ENCODE measurements around the gene PIRT. TPM values are rescaled to one million over a fixed set of nuclear protein-coding genes. Genes with fewer than 3 reads are reported as not detected.
A peak's percentile ranks its signal among the peaks of the same experiment; 100 is the strongest.

Gene PIRT
- total and polyA plus RNA-seq, 11 donors, result not detected

DNA sequence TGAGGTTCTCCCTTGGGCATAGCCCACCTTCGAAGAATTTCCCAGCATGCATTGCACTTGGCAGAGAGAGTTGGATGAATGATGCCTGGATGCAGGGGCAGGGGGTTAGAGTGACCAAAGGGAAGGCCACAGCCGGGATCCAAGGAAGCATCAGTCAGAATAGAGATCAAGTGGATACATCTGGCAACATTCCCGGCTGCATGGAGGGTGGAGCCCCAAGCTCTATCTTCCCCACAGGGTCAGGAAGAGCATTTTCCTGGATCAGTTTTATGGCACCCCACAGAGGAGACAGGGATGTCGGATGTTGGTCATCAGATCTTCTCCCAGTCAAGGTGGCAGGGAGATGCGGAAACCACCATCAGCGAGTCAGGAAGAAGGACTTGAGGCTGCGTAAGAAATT, 13.0 kb downstream of the PIRT start:
- Histone ChIP-seq H3K4me3 (no peak overlapping the region), H3K27ac (no peak overlapping the region), H3K4me1 (no peaks in the 10 kb centered on the region), H3K36me3 (no peaks in the 10 kb centered on the region), H3K9me3 (no peaks in the 10 kb centered on the region), H3K27me3 (peaks cover 0 to 2% (median 0%) of the 10 kb centered on the region in 9 donors)
- DNase-seq, result no peak
- intact Hi-C loops (cut with DNase I), result no loop called here
- TF ChIP-seq, protein P1, sequence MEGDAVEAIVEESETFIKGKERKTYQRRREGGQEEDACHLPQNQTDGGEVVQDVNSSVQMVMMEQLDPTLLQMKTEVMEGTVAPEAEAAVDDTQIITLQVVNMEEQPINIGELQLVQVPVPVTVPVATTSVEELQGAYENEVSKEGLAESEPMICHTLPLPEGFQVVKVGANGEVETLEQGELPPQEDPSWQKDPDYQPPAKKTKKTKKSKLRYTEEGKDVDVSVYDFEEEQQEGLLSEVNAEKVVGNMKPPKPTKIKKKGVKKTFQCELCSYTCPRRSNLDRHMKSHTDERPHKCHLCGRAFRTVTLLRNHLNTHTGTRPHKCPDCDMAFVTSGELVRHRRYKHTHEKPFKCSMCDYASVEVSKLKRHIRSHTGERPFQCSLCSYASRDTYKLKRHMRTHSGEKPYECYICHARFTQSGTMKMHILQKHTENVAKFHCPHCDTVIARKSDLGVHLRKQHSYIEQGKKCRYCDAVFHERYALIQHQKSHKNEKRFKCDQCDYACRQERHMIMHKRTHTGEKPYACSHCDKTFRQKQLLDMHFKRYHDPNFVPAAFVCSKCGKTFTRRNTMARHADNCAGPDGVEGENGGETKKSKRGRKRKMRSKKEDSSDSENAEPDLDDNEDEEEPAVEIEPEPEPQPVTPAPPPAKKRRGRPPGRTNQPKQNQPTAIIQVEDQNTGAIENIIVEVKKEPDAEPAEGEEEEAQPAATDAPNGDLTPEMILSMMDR (IDR thresholded peaks at IDR 0.05), result no peak
- TF ChIP-seq POLR2A (IDR thresholded peaks at IDR 0.05), result no peak
- ATAC-seq, result no peak
- 78 to 84% (median 80%) methylated on average over 7 of the region's 7 CpGs for WGBS, 4 donors

DNA sequence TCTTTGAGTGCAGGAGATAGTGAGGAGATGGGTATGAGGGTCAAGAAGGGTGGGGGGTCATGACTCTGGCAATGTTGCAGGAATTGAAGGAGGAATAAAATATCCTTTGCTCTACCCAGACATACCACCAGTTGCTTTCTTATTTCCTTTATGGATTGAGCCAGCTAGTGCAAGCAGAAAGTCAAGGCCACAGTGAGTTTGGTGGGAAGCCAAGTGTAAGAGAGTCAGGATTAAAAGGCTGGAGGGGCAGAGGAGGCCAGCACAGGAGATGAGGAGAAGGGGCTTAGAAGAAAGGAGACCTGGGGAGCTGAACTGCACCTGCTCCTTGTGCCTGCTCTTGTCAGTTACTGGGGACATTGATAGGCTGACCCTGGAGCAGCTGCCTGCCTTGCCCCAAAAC, 16.1 kb downstream of the PIRT start:
- intact Hi-C loops (cut with DNase I), result no loop called here

DNA sequence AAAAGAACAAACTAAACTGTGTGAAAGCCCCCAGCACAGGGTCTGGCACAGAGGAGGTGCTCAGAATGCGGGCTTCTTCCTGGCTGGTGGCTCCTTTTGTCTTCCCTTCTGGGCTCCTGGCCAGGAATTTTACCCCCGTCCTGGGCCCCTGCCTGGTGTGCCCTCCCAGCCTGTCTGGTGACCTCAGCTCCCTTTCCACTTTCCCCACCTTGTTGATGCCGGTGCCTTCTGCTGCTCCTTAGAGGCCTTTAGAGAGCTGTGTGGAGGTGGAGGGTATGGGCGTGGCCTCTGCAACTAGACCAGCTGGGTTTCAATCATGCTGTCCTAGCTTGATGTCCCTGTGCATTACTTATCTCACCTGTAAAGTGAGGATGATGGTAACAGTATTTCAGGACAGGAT, 16.8 kb downstream of the PIRT start:
- no peak for ATAC-seq
- no peaks in the 10 kb centered on the region for H3K9me3 ChIP-seq
- 43 to 56% (median 50%) methylated on average over 4 of the region's 4 CpGs for WGBS, 4 donors
- no peak for DNase-seq
- H3K27ac ChIP-seq, result no peak overlapping the region
- H3K4me3 ChIP-seq, result no peak overlapping the region
- no peaks in the 10 kb centered on the region for H3K27me3 ChIP-seq
- no peaks in the 10 kb centered on the region for H3K36me3 ChIP-seq
- TF ChIP-seq POLR2A (IDR thresholded peaks at IDR 0.05), result no peak
- TF ChIP-seq, protein P1 (IDR thresholded peaks at IDR 0.05), result no peak
- H3K4me1 ChIP-seq, result no peaks in the 10 kb centered on the region
- intact Hi-C loops (cut with DNase I), result no loop called here

More for the DNA sequence above, 16.1 kb downstream of the PIRT start:
- Histone ChIP-seq H3K9me3 (no peaks in the 10 kb centered on the region), H3K4me3 (no peak overlapping the region), H3K27ac (no peak overlapping the region), H3K36me3 (no peaks in the 10 kb centered on the region), H3K4me1 (no peaks in the 10 kb centered on the region), H3K27me3 (no peaks in the 10 kb centered on the region)
- DNase-seq, result no peak
- ATAC-seq, result no peak
- TF ChIP-seq, protein P1 (IDR thresholded peaks at IDR 0.05), result no peak
- TF ChIP-seq POLR2A (IDR thresholded peaks at IDR 0.05), result no peak

DNA sequence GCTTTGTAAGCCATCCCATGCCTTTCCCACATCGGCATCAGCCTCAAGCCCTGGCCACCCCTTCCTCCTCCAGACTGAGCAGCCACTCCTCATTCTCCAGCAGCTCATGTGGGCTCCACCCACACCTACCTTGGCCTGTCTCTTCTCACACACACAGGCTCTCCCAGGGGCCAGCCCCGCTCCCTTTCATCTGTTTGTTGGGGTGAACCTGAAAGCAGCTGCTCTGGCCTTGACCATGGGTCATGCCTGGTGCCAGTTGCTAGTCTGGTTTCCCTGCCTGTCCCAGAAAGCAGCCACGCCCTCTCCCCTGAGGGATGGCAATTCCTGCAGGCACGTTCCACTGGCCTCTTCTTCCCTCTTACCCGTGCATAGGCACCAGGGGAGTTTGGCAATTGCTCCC, 22.6 kb downstream of the PIRT start:
- H3K9me3 ChIP-seq, result no peaks in the 10 kb centered on the region
- H3K4me3 ChIP-seq, result no peak overlapping the region
- H3K4me1 ChIP-seq, result no peaks in the 10 kb centered on the region
- H3K36me3 ChIP-seq, result no peaks in the 10 kb centered on the region
- intact Hi-C loops (cut with DNase I), result no loop called here
- DNase-seq, result no peak
- 73 to 86% (median 76%) methylated on average over 5 of the region's 5 CpGs for WGBS, 4 donors
- H3K27ac ChIP-seq, result no peak overlapping the region
- ATAC-seq, result peak in 1 of 4 donors; percentile 29
- no peaks in the 10 kb centered on the region for H3K27me3 ChIP-seq
- no peak for TF ChIP-seq POLR2A (IDR thresholded peaks at IDR 0.05)
- TF ChIP-seq, protein P1 (IDR thresholded peaks at IDR 0.05), result no peak

All from heart left ventricle (tissue), 16 donors.